Psoas muscle (tissue), 8 donors: Measurements from ENCODE around the gene ITLN2. TPM values are rescaled to one million over a fixed set of nuclear protein-coding genes. Genes with fewer than 3 reads are reported as not detected.
"Not testable (repeated sequence)": the region's sequence is repeated elsewhere in the genome, so short reads cannot be mapped to it uniquely, and the experiment has no call there.

Experiments
- ATAC-seq, 4 donors: fragments of 200-7000 bp; cut with Tn5 transposase; one replicate each; pipeline ENCODE4 v1.9.1; 2020; ENCODE audit warnings: moderate library complexity in 3 of 4, mild to moderate bottlenecking in 2 of 4
- DNase-seq, 2 donors: peaks; one replicate each; pipeline ENCODE4 v3.0.0-alpha.2; 2020
- H3K27ac ChIP-seq: fragments of 200-600 bp; one replicate; pipeline ENCODE4 v1.8.0; 2022
- H3K27me3 ChIP-seq, 3 donors: fragments of 200-600 bp in 1 of 3; one replicate each; pipeline versions ENCODE4 v1.6.1 to v1.8.0; 2013 to 2022; ENCODE audit warnings: low read length in 2 of 3, mild to moderate bottlenecking in 2 of 3, moderate library complexity in 1 of 3; ENCODE audit not compliant: insufficient read depth in 3 of 3
- H3K36me3 ChIP-seq, 2 donors: fragments of 200-600 bp in 1 of 2; one replicate each; pipeline versions ENCODE4 v1.6.1 to v1.8.0; 2013 to 2022; ENCODE audit warnings: low read depth in 1 of 2, mild to moderate bottlenecking in 1 of 2, moderate library complexity in 1 of 2; ENCODE audit not compliant: insufficient read depth in 1 of 2
- H3K4me1 ChIP-seq: fragments of 200-600 bp; one replicate; pipeline ENCODE4 v1.8.0; 2022
- H3K4me3 ChIP-seq: fragments of 200-600 bp; one replicate; pipeline ENCODE4 v1.8.0; 2022; ENCODE audit warnings: mild to moderate bottlenecking
- H3K9me3 ChIP-seq: fragments of 200-600 bp; one replicate; pipeline ENCODE4 v1.8.0; 2022
- WGBS, 3 donors: extraction: QIAGEN DNeasy Blood & Tissue Kit; methylation state at CpG; one replicate each; pipeline versions ENCODE4 v1.1.6 to v1.1.7; 2013; 5-methylcytosine and 5-hydroxymethylcytosine counted together
- intact Hi-C, 2 donors: fragments of 100-400 bp; cut with DNase I; formaldehyde crosslinking; loops; one replicate each; pipeline versions ENCODE4 v1.11.0 to v1.14.2; 2022
- polyA plus RNA-seq, 3 donors: library from polyadenylated mRNA; stranded (reverse); fragments of 200-250 nt; gene quantifications; one replicate each; pipeline ENCODE4 v1.2.3, GENCODE V29; 2013
- total RNA-seq, 4 donors: library from RNA; stranded (reverse); fragmentation: NEBNext Ultra II Directional in 2 of 4; extraction: Animal tissue kit (Norgen Biotek cat#: 25700) in 2 of 4; gene quantifications; one replicate each; pipeline versions ENCODE4 v1.2.1 to v1.2.4, GENCODE V29; 2021 to 2023
- TF ChIP-seq, protein P1 (sequence below): fragments of 200-600 bp; IDR thresholded peaks from one replicate; pipeline ENCODE4 v1.8.0; 2022; ENCODE audit warnings: antibody characterized with exemption
- donor health status: healthy with polysubstance abuse.
- donor health status: DM: no; HTN: no; CAD: no; lungs with moderate emphysema.
- donor health status: Bipolar disorder and iron deficiency.
- donor health status: healthy.
- donor health status: DM: yes; HTN: yes; CAD: no.
- donor health status: DM: no; HTN: no; CAD: no.
- donor health status: DM: no; HTN: no; CAD: no.
- donor health status: DM: yes; HTN: yes; CAD: no.

ITLN2 gene
- total and polyA plus RNA-seq, 7 donors = not detected

DNA sequence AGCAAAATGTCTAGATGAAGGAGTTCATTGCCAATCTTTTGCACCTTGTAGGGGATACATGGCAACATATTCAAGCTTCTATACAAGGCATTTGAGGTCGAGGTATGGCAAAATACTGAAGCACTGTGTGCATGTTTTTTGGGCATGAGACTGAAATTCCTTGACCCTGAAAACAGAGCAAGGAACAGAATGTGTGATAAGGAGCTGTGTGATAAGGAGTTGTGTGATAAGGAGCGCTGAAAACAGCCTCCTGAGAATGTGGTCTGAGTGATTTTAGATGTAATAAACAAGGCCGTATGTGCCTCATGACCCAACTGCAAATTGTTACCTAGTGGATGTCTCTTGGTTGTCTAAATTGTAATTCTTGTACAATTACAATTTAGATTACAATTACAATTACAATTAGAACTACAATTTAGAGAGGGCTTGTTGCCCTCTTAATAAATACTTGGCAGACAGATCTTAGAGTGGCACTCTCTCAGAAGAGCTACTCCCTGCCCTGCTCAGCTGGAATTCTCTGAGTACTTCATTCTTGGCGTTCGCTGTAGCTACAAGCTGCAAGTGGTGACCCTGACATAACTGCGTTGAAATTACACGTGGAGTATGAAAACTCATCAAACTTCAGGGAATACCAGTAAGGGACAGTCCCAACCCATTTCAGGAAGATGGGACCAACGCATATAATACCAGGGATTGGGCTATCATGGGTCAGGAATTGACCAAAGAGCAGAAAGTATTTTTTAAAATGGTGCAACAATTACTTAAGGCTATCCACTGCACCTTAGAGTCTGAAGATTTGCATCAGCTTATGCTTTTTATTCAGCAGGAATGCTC, 49.6 kb downstream of the ITLN2 start:
- Histone ChIP-seq H3K4me3 (no peak overlapping the region), H3K27me3 (no peaks in the 10 kb centered on the region), H3K9me3 (no peaks in the 10 kb centered on the region), H3K27ac (no peak overlapping the region), H3K36me3 (no peaks in the 10 kb centered on the region), H3K4me1 (no peaks in the 10 kb centered on the region)
- intact Hi-C loops = no loop called here
- no peak for ATAC-seq
- DNase-seq = no peak
- TF ChIP-seq, protein P1, sequence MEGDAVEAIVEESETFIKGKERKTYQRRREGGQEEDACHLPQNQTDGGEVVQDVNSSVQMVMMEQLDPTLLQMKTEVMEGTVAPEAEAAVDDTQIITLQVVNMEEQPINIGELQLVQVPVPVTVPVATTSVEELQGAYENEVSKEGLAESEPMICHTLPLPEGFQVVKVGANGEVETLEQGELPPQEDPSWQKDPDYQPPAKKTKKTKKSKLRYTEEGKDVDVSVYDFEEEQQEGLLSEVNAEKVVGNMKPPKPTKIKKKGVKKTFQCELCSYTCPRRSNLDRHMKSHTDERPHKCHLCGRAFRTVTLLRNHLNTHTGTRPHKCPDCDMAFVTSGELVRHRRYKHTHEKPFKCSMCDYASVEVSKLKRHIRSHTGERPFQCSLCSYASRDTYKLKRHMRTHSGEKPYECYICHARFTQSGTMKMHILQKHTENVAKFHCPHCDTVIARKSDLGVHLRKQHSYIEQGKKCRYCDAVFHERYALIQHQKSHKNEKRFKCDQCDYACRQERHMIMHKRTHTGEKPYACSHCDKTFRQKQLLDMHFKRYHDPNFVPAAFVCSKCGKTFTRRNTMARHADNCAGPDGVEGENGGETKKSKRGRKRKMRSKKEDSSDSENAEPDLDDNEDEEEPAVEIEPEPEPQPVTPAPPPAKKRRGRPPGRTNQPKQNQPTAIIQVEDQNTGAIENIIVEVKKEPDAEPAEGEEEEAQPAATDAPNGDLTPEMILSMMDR = no peak
- 78 to 84% (median 83%) methylated on average over 8 of the region's 8 CpGs for WGBS, 3 donors

DNA sequence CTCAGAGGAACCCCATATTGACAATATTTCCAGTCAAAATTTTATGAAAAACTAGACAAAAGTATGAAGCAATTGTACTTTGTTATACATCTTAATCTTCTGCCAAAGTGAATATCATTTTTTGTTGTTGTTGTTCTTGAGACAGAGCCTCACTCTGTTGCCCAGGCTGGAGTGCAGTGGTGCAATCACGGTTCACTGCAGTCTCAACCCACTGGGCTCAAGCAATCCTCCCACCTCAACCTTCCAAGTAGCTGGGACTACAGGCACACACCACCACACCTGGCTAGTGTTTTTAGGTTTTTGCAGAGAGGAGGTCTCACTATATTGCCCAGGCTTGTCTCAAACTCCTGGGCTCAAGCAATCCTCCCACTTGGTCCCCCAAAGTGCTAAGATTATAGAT, 52.4 kb downstream of the ITLN2 start:
- H3K9me3 ChIP-seq, H3K27ac ChIP-seq, H3K36me3 ChIP-seq, H3K4me3 ChIP-seq, intact Hi-C loops, DNase-seq, H3K27me3 ChIP-seq, ATAC-seq, H3K4me1 ChIP-seq: not testable (repeated sequence)
- 70 to 80% (median 73%) methylated on average over 1 of the region's 1 CpG for WGBS, 3 donors

DNA sequence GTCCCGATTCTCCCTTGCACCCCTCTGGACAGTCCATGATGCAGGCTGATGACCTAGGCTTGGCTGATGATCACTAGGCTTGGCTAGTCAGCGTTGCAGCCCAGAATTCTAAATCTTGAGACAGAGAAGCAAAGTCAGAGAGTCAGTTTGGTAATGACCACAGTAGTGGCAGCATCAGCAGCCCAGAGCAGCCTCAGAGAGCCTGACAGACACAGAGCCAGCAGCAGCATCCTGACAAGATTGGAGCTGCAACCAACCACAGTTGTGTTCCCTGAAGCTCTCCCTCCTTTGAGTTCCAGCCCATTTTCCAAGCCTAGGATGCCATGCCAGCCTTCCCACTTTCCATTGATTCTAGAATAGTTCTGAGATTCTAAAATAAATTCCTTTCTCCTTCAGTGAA, 52.8 kb downstream of the ITLN2 start:
- DNase-seq (no peak), ATAC-seq (no peak)
- no peaks in the 10 kb centered on the region for H3K36me3 ChIP-seq
- no peaks in the 10 kb centered on the region for H3K9me3 ChIP-seq
- H3K4me1 ChIP-seq = no peaks in the 10 kb centered on the region
- TF ChIP-seq, protein P1 = no peak
- WGBS, 3 donors = 77 to 91% (median 86%) methylated on average over 2 of the region's 2 CpGs
- intact Hi-C loops = no loop called here
- no peak overlapping the region for H3K27ac ChIP-seq
- H3K4me3 ChIP-seq = no peak overlapping the region
- no peaks in the 10 kb centered on the region for H3K27me3 ChIP-seq

DNA sequence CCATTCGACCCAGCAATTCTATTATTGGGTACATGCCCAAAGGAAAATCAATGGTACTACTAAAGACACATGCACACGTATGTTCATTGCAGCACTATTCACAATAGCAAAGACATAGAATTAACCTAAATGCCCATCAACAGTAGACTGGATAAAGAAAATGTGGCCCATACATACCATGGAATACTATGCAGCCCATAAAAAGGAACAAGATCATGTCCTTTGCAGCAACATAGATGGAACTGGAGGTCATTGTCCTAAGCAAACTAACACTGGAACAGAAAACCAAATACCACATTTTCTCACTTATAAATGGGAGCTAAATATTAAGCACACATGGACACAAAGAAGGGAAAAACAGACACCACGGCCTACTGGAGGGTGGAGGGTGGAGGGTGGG, 53.9 kb downstream of the ITLN2 start:
- ATAC-seq, H3K9me3 ChIP-seq, H3K4me3 ChIP-seq, H3K36me3 ChIP-seq, H3K4me1 ChIP-seq, H3K27ac ChIP-seq, intact Hi-C loops, H3K27me3 ChIP-seq, DNase-seq: not testable (repeated sequence)
- 52 to 75% (median 71%) methylated on average over 3 of the region's 3 CpGs for WGBS, 3 donors

Other genes with a start within 250 kb of the ITLN2 start
- gene CD48, start 243.0 kb downstream of the ITLN2 start, total RNA-seq = 1 to 10 TPM in 2 of 4 donors, under 1 TPM in 2; 0.76 to 1.7 (median 1.1) TPM
- under 1 TPM; 0.35 to 1.00 (median 0.91) TPM for gene CD48, start 243.0 kb downstream of the ITLN2 start, polyA plus RNA-seq
- gene SLAMF7, start 215.6 kb downstream of the ITLN2 start, total RNA-seq = under 1 TPM; 0.08 to 0.79 (median 0.73) TPM
- gene SLAMF7, start 215.6 kb downstream of the ITLN2 start, polyA plus RNA-seq = under 1 TPM in 2 of 3 donors, not detected in 1; 0.06 to 0.07 TPM
- under 1 TPM in 3 of 4 donors, not detected in 1; 0.27 to 0.49 (median 0.38) TPM for gene LY9, start 158.6 kb downstream of the ITLN2 start, total RNA-seq
- under 1 TPM in 2 of 3 donors, not detected in 1; 0.06 to 0.10 TPM for gene LY9, start 158.6 kb downstream of the ITLN2 start, polyA plus RNA-seq
- gene CD244, start 91.9 kb downstream of the ITLN2 start, total RNA-seq = under 1 TPM in 2 of 4 donors, not detected in 2; 0.12 to 0.63 TPM
- under 1 TPM in 2 of 3 donors, not detected in 1; 0.03 to 0.05 TPM for gene CD244, start 91.9 kb downstream of the ITLN2 start, polyA plus RNA-seq
- gene ITLN1, start 69.6 kb downstream of the ITLN2 start, total RNA-seq = 1 to 10 TPM in 1 of 4 donors, under 1 TPM in 2, not detected in 1; 0.47 to 2.6 (median 0.63) TPM
- 1 to 10 TPM in 1 of 3 donors, under 1 TPM in 2; 0.09 to 1.8 (median 0.84) TPM for gene ITLN1, start 69.6 kb downstream of the ITLN2 start, polyA plus RNA-seq
- gene F11R, start 66.3 kb upstream of the ITLN2 start, total RNA-seq = 10 to 100 TPM in 1 of 4 donors, 1 to 10 TPM in 3; 5.1 to 13.8 (median 8.6) TPM
- 1 to 10 TPM; 2.9 to 5.2 (median 3.6) TPM for gene F11R, start 66.3 kb upstream of the ITLN2 start, polyA plus RNA-seq
- gene TSTD1, start 84.2 kb upstream of the ITLN2 start, total RNA-seq = 10 to 100 TPM in 2 of 4 donors, 1 to 10 TPM in 2; 2.5 to 33.9 (median 8.2) TPM
- 10 to 100 TPM in 2 of 3 donors, 1 to 10 TPM in 1; 9.3 to 20.5 (median 10.4) TPM for gene TSTD1, start 84.2 kb upstream of the ITLN2 start, polyA plus RNA-seq
- 10 to 100 TPM; 29.8 to 50.6 (median 37.3) TPM for gene USF1, start 91.2 kb upstream of the ITLN2 start, total RNA-seq
- 10 to 100 TPM; 40.0 to 68.1 (median 58.8) TPM for gene USF1, start 91.2 kb upstream of the ITLN2 start, polyA plus RNA-seq
- 1 to 10 TPM; 1.6 to 3.3 (median 1.8) TPM for gene ARHGAP30, start 115.1 kb upstream of the ITLN2 start, total RNA-seq
- under 1 TPM; 0.44 to 0.73 (median 0.47) TPM for gene ARHGAP30, start 115.1 kb upstream of the ITLN2 start, polyA plus RNA-seq
- not detected for gene NECTIN4, start 134.7 kb upstream of the ITLN2 start, total RNA-seq
- gene NECTIN4, start 134.7 kb upstream of the ITLN2 start, polyA plus RNA-seq = under 1 TPM in 2 of 3 donors, not detected in 1; 0.01 to 0.03 TPM
- gene KLHDC9, start 143.6 kb upstream of the ITLN2 start, total RNA-seq = 1 to 10 TPM; 1.4 to 5.9 (median 3.5) TPM
- 1 to 10 TPM in 2 of 3 donors, under 1 TPM in 1; 0.34 to 2.7 (median 1.8) TPM for gene KLHDC9, start 143.6 kb upstream of the ITLN2 start, polyA plus RNA-seq
- gene PFDN2, start 163.2 kb upstream of the ITLN2 start, total RNA-seq = 100 to 1,000 TPM in 3 of 4 donors, 10 to 100 TPM in 1; 60.2 to 144 (median 124) TPM
- gene PFDN2, start 163.2 kb upstream of the ITLN2 start, polyA plus RNA-seq = 100 to 1,000 TPM; 191 to 759 (median 235) TPM
- 10 to 100 TPM; 20.1 to 43.8 (median 28.5) TPM for gene NIT1, start 163.3 kb upstream of the ITLN2 start, total RNA-seq
- 10 to 100 TPM; 24.0 to 39.9 (median 30.7) TPM for gene NIT1, start 163.3 kb upstream of the ITLN2 start, polyA plus RNA-seq
- 10 to 100 TPM; 30.4 to 70.8 (median 51.5) TPM for gene DEDD, start 177.9 kb upstream of the ITLN2 start, total RNA-seq
- gene DEDD, start 177.9 kb upstream of the ITLN2 start, polyA plus RNA-seq = 10 to 100 TPM; 45.8 to 65.4 (median 63.5) TPM
- gene UFC1, start 199.2 kb upstream of the ITLN2 start, total RNA-seq = 10 to 100 TPM; 56.6 to 76.2 (median 63.9) TPM
- 100 to 1,000 TPM in 1 of 3 donors, 10 to 100 TPM in 2; 98.2 to 141 (median 99.6) TPM for gene UFC1, start 199.2 kb upstream of the ITLN2 start, polyA plus RNA-seq
- gene USP21, start 204.7 kb upstream of the ITLN2 start, total RNA-seq = 10 to 100 TPM; 13.4 to 26.5 (median 23.2) TPM
- gene USP21, start 204.7 kb upstream of the ITLN2 start, polyA plus RNA-seq = 10 to 100 TPM; 16.7 to 47.3 (median 22.9) TPM
- 10 to 100 TPM in 1 of 4 donors, 1 to 10 TPM in 3; 4.8 to 12.8 (median 6.9) TPM for gene PPOX, start 211.6 kb upstream of the ITLN2 start, total RNA-seq
- 10 to 100 TPM in 1 of 3 donors, 1 to 10 TPM in 2; 6.0 to 13.1 (median 7.5) TPM for gene PPOX, start 211.6 kb upstream of the ITLN2 start, polyA plus RNA-seq
- 10 to 100 TPM; 16.3 to 32.8 (median 28.9) TPM for gene B4GALT3, start 222.7 kb upstream of the ITLN2 start, total RNA-seq
- 10 to 100 TPM; 29.3 to 48.1 (median 30.9) TPM for gene B4GALT3, start 222.7 kb upstream of the ITLN2 start, polyA plus RNA-seq
- 1 to 10 TPM; 1.3 to 8.9 (median 5.2) TPM for gene ADAMTS4, start 244.2 kb upstream of the ITLN2 start, total RNA-seq
- gene ADAMTS4, start 244.2 kb upstream of the ITLN2 start, polyA plus RNA-seq = 1 to 10 TPM in 1 of 3 donors, under 1 TPM in 2; 0.88 to 1.3 (median 0.92) TPM
- 100 to 1,000 TPM; 204 to 336 (median 272) TPM for gene NDUFS2, start 247.6 kb upstream of the ITLN2 start, total RNA-seq
- gene NDUFS2, start 247.6 kb upstream of the ITLN2 start, polyA plus RNA-seq = 100 to 1,000 TPM; 207 to 270 (median 232) TPM